ENCODE data around the gene CEP44.
"Not testable (repeated sequence)": the region's sequence is repeated elsewhere in the genome, so short reads cannot be mapped to it uniquely, and the experiment has no call there.

The CEP44 gene

GRCh38 chr4:174380206-174380605 is 96.5 kb downstream of the CEP44 start:
- not testable (repeated sequence) for H3K4me3 ChIP-seq (ENCODE audit: low read depth, low read length)

GRCh38 chr4:174380699-174381439 is 97.2 kb downstream of the CEP44 start:
- no peak overlapping the region for H3K4me3 ChIP-seq (ENCODE audit: low read depth, low read length)

- no peak overlapping the region for H3K4me3 ChIP-seq (ENCODE audit: low read depth, low read length)
These were observed 97.7 kb downstream of the CEP44 start for GRCh38 chr4:174381440-174381800.
